GM12891 (cell line): ENCODE data around the gene GRM8.
"Not testable (repeated sequence)": the region's sequence is repeated elsewhere in the genome, so short reads cannot be mapped to it uniquely, and the experiment has no call there.

Experiments
- DNase-seq: peaks from one replicate; pipeline ENCODE4 v3.0.0; 2011; ENCODE audit warnings: low spot score; ENCODE audit not compliant: insufficient read length
- FAIRE-seq: peaks from 2 replicates; lab custom pipeline; 2011; peaks lifted over from hg19 to GRCh38; lab: Jason Lieb, UNC
- PAX5 ChIP-seq: IDR thresholded peaks from 2 replicates; pipeline ENCODE4 v1.6.1; 2011; ENCODE audit warnings: low read length, moderate library complexity, mild to moderate bottlenecking; ENCODE audit not compliant: insufficient read depth, severe bottlenecking
- POLR2A ChIP-seq: IDR thresholded peaks from 2 replicates; pipeline ENCODE4 v1.6.1; 2011; ENCODE audit warnings: low read depth, low read length, control low read depth
- POLR2AphosphoS5 ChIP-seq: IDR thresholded peaks from 2 replicates; pipeline ENCODE4 v1.6.1; 2011; ENCODE audit warnings: low read depth, low read length, control low read depth
- POU2F2 ChIP-seq: IDR thresholded peaks from 2 replicates; pipeline ENCODE4 v1.6.1; 2011; ENCODE audit warnings: low read depth, mild to moderate bottlenecking, control low read depth, low read length, moderate library complexity
- SPI1 ChIP-seq: IDR thresholded peaks from 2 replicates; pipeline ENCODE4 v1.6.1; 2011; ENCODE audit warnings: low read depth, low read length, control low read depth
- TAF1 ChIP-seq: IDR thresholded peaks from 2 replicates; pipeline ENCODE4 v1.6.1; 2011; ENCODE audit warnings: low read depth, low read length, control low read depth

Gene GRM8

DNA sequence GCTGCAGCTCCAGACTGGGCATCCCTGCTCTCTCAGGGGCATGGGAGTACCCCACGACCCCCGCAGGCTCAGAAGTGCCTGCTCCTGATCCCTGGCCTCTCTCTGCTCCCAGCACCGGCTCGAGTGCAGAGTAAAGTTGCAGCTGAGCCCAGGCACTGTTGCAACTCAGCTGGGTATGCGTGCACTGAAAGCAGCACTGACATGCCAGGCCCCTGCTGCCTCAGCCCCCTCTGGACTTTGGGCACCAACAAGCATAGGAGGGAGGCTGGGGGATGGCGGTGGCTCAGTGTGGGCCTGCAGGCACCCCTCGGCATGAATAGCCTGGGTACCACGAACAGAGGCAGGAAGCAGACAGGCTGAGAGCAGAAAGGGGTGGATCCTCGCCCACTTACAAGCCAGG is 295.3 kb downstream of the GRM8 start:
- DNase-seq (no peak), FAIRE-seq (no peak)
- TF ChIP-seq POLR2AphosphoS5: no peak

- no peak for FAIRE-seq
- no peak for DNase-seq
- TF ChIP-seq POLR2A (no peak), PAX5 (no peak), POLR2AphosphoS5 (no peak), POU2F2 (no peak), TAF1 (no peak), SPI1 (no peak)
Observed at GRCh38 chr7:126953461-126953860, 299.3 kb downstream of the GRM8 start.

DNA sequence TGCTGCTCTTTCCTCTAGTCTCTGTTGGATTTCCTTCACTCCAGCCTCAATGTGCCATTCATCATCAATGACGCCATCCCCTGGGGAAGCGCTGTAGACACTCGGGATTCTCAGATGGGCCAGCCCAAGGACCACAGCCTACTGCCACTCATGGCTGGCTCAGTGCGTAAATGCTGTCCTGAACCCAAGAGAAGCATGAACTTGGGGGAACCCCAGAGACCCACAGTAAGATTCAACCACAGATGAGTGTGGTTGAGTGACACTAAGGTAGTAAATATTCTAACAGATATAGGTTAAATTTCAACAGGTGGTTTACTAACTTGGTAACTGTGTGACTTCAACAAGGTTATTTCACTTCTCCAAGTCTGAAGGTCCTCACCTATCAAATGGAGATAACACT is 304.1 kb downstream of the GRM8 start:
- TF ChIP-seq SPI1: no peak
- no peak for TF ChIP-seq POU2F2
- no peak for TF ChIP-seq TAF1
- no peak for TF ChIP-seq POLR2AphosphoS5
- no peak for TF ChIP-seq POLR2A
- no peak for TF ChIP-seq PAX5
- DNase-seq (no peak), FAIRE-seq (no peak)

DNA sequence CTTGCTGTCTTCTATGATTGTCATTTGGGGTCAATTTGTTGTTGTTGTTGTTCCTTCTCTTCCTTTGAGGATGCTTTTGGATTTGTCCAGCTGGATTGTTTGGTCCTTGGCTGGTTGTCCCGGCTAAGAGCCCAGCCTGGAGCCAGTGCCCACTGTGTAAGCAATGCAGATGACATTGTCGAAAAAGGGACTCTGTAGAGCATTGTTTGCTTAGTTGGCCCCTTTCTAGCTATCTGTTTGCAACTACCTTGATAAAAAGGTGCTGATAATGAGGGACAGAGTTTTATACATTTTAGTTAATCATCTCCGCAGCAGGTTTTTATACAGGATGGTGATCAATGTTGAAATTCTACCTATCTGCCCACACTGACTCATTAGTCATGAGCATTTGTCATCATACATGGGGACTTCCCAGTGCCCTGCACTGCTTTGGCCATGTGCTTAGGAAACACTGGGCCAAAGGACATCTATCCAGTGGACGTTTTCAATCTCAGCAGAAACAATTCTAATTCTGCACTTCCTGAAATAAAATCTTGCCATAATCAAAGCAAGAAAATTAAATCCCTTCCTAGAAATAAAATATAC is 311.9 kb downstream of the GRM8 start:
- FAIRE-seq (no peak), DNase-seq (no peak)
- TF ChIP-seq POU2F2: no peak
- TF ChIP-seq PAX5: no peak
- no peak for TF ChIP-seq TAF1
- TF ChIP-seq POLR2A: no peak
- no peak for TF ChIP-seq SPI1
- TF ChIP-seq POLR2AphosphoS5: no peak

- TF ChIP-seq PAX5 (no peak), SPI1 (no peak), POLR2A (no peak), TAF1 (no peak), POU2F2 (no peak), POLR2AphosphoS5 (no peak)
- no peak for DNase-seq
- no peak for FAIRE-seq
Observed at GRCh38 chr7:126937171-126937570, 315.6 kb downstream of the GRM8 start.

GRCh38 chr7:126931581-126931980 is 321.2 kb downstream of the GRM8 start:
- no peak for FAIRE-seq
- no peak for DNase-seq
- TF ChIP-seq POLR2AphosphoS5: no peak
- TF ChIP-seq SPI1: no peak
- no peak for TF ChIP-seq TAF1
- no peak for TF ChIP-seq POLR2A
- TF ChIP-seq POU2F2: no peak
- TF ChIP-seq PAX5: no peak

DNA sequence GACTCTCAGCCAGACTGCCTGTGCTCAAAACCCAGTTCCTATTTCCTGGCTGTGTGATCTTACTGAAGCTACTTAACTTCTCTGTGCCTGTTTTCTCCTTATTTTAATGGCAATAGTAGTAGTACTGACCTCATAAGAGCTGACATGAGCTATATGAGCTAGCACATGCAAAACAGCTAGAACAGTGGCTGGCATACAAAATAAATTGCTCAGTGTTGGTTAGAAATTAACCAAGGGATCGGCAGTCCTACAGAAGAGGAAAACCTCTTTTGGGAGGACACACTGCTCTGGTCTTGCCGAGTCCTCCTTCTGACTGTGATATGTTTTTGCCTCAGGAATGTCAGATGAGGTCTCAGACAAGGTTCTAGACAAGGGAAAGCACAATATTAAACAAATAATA is 322.6 kb downstream of the GRM8 start:
- no peak for TF ChIP-seq SPI1
- FAIRE-seq (no peak), DNase-seq (no peak)

DNA sequence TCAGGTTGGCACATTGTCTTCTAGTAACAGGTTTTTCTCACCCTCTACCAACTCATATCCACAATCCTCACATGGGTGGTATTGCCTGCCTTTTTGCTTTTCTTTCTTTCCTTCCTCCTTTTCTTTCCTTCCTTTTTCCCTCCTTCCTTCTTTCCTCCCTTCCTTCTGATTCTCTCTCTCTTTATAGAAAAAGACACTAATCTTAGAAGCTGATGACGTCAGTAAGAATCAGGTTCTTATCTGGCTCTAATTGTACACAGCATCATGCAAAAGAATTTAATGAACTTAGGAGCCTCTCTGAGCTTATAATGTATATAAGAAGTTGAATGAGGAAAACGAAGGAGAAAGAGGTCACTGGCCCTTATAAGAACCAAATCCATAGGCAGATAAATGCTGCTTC is 328.3 kb downstream of the GRM8 start:
- DNase-seq: no peak
- TF ChIP-seq PAX5 (no peak), POLR2A (no peak), POLR2AphosphoS5 (no peak), SPI1 (no peak), POU2F2 (no peak), TAF1 (no peak)
- no peak for FAIRE-seq

DNA sequence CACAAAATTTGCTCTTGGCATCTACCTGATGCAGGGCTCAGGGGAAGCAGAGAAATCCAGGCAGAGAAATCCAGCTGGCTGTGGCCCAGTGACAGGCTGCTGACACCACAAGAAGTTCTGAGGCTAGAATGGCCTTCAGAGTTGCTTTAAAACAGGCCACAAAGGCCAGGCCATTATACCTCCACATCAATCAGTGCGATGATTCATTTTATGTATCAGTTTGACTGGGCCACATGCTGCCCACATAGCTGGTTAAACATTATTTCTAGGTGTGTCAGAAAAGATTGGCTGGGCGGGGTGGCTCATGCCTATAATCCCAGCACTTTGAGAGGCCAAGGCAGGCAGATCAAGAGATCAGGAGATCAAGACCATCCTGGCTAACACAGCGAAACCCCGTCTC is 341.1 kb downstream of the GRM8 start:
- not testable (repeated sequence) for FAIRE-seq, DNase-seq

GRCh38 chr7:126908564-126908963 is 344.2 kb downstream of the GRM8 start:
- FAIRE-seq, DNase-seq: not testable (repeated sequence)

GRCh38 chr7:126907657-126908056 is 345.1 kb downstream of the GRM8 start:
- FAIRE-seq: peak; percentile 50
- not testable (repeated sequence) for DNase-seq

GRCh38 chr7:126905255-126905654 is 347.5 kb downstream of the GRM8 start:
- DNase-seq, FAIRE-seq: not testable (repeated sequence)

DNA sequence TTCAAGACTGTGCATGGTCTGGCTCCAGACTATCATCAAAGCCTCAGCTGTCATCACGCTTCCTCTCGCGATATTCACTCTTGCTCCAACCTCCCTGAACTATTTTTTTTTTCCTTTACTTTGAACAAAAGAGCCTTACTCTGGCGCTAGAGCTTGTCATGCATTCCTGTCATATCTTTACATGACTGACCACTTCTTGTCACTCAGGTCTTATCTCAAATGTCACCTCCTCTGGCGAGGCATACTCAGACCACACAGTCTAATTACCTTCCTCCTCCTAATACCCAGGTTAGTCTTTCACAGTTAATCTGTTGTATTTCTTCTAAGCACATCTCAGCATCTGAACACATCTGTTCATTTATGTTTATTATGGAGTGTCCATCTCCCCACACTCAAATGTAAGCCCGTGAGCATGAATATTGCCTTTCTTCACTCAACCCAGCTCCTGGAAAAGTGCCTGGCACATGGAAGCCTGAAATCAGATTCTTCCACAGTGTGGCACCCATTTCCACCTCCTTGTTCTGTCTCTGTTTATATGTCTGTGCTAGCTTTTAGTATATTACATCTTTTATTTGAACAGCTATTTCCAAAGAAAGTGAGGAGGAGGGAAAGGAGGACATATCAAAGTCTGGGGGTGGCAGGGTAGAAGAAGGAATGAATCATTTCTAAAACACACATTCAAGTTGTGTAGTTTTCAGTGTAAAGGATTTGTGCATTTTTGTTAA is 351.5 kb downstream of the GRM8 start:
- FAIRE-seq, DNase-seq: not testable (repeated sequence)

- DNase-seq, FAIRE-seq: not testable (repeated sequence)
Observed at GRCh38 chr7:126887980-126888379, 364.8 kb downstream of the GRM8 start.

- DNase-seq: not testable (repeated sequence)
Observed at GRCh38 chr7:126887560-126887959, 365.2 kb downstream of the GRM8 start.

GRCh38 chr7:126882730-126883129 is 370.0 kb downstream of the GRM8 start:
- not testable (repeated sequence) for FAIRE-seq, DNase-seq

More at GRCh38 chr7:126887560-126887959, 365.2 kb downstream of the GRM8 start:
- FAIRE-seq: not testable (repeated sequence)

- FAIRE-seq, DNase-seq: not testable (repeated sequence)
Observed at GRCh38 chr7:126881908-126882307, 370.8 kb downstream of the GRM8 start.
